Panc1 (cell line): ENCODE results near the gene ARG2.

Source experiments
- CTCF ChIP-seq: fragments of 450-650 bp; IDR thresholded peaks from 2 replicates; pipeline ENCODE4 v1.5.1; 2017; ENCODE audit warnings: mild to moderate bottlenecking
- POLR2AphosphoS5 ChIP-seq: IDR thresholded peaks from 2 replicates; pipeline ENCODE4 v1.6.1; 2012; ENCODE audit warnings: mild to moderate bottlenecking, low read depth, low read length, moderate library complexity
- REST ChIP-seq, 2 experiments: IDR thresholded peaks; 2 replicates each; pipeline ENCODE4 v1.6.1; 2011 to 2012; ENCODE audit warnings: low read depth in 2 of 2, control low read depth in 1 of 2, low read length in 1 of 2, mild to moderate bottlenecking in 1 of 2, moderate library complexity in 1 of 2; ENCODE audit not compliant: insufficient read depth in 1 of 2
- SIN3A ChIP-seq: IDR thresholded peaks from 2 replicates; pipeline ENCODE4 v1.6.1; 2012; ENCODE audit warnings: low read depth, mild to moderate bottlenecking, low read length, moderate library complexity, borderline replicate concordance; ENCODE audit not compliant: insufficient read depth
- TCF7L2 ChIP-seq: IDR thresholded peaks from 2 replicates; pipeline ENCODE4 v1.6.1; 2011; ENCODE audit warnings: mild to moderate bottlenecking, low read depth, low read length, inconsistent platforms

- TF ChIP-seq CTCF, result no peak
- no peak for TF ChIP-seq REST (IDR thresholded peaks at IDR 0.05; ENCODE audit: insufficient read depth in 1 of 2, low read depth in 2 of 2, low read length in 1 of 2)
- no peak for TF ChIP-seq POLR2AphosphoS5
- TF ChIP-seq SIN3A, result no peak
- no peak for TF ChIP-seq TCF7L2
These were observed 60.4 kb downstream of the ARG2 start for GRCh38 chr14:67680121-67680602.
